ENCODE data around the gene SNHG17.

DNA sequence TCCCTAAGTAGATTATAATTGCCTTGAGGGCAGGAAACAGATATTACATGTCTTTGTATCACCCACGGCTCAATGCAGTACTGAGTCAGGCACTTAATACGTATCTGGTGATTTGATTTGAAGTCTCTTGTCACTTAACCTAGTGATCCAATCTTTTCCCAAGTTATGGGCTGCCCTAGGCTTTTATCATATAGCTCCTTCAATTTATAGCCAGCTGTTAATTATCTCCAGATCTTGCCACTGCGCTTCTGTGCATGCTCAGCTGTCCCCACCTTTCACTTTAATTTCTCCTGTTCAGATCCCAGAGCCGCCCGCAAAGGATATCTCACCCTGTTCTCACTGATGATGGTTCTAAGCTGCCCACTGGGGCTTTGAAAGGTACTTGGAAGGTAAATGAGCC lies 41.9 kb downstream of the SNHG17 start:
- TF ChIP-seq RBM39 (optimal IDR thresholded peaks at IDR 0.05; ENCODE audit: low read depth, low read length), result no peak
- TF ChIP-seq RBBP5 (IDR thresholded peaks at IDR 0.05; ENCODE audit: borderline replicate concordance, insufficient read depth, low read length, poor library complexity, severe bottlenecking), result no peak
- TF ChIP-seq, protein P1, sequence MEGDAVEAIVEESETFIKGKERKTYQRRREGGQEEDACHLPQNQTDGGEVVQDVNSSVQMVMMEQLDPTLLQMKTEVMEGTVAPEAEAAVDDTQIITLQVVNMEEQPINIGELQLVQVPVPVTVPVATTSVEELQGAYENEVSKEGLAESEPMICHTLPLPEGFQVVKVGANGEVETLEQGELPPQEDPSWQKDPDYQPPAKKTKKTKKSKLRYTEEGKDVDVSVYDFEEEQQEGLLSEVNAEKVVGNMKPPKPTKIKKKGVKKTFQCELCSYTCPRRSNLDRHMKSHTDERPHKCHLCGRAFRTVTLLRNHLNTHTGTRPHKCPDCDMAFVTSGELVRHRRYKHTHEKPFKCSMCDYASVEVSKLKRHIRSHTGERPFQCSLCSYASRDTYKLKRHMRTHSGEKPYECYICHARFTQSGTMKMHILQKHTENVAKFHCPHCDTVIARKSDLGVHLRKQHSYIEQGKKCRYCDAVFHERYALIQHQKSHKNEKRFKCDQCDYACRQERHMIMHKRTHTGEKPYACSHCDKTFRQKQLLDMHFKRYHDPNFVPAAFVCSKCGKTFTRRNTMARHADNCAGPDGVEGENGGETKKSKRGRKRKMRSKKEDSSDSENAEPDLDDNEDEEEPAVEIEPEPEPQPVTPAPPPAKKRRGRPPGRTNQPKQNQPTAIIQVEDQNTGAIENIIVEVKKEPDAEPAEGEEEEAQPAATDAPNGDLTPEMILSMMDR (IDR thresholded peaks at IDR 0.05 in 2 of 3, conservative IDR thresholded peaks at IDR 0.05 in 1 of 3; ENCODE audit: insufficient read depth in 2 of 3, low read depth in 1 of 3, low read length in 3 of 3), result no peak
- TF ChIP-seq, protein P2, sequence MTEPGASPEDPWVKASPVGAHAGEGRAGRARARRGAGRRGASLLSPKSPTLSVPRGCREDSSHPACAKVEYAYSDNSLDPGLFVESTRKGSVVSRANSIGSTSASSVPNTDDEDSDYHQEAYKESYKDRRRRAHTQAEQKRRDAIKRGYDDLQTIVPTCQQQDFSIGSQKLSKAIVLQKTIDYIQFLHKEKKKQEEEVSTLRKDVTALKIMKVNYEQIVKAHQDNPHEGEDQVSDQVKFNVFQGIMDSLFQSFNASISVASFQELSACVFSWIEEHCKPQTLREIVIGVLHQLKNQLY (CRISPR knock-in tag; conservative IDR thresholded peaks at IDR 0.05), result no peak
- TF ChIP-seq CEBPB (tag; IDR thresholded peaks at IDR 0.05), result no peak
- no peak for TF ChIP-seq ELF1 (tag; IDR thresholded peaks at IDR 0.05)
- no peak for TF ChIP-seq SMARCA5 (IDR thresholded peaks at IDR 0.05)

Measured in K562 (cell line).